ENCODE data around the gene MRPL3.
"Not testable (repeated sequence)": the region's sequence is repeated elsewhere in the genome, so short reads cannot be mapped to it uniquely, and the experiment has no call there.

MRPL3 gene

DNA sequence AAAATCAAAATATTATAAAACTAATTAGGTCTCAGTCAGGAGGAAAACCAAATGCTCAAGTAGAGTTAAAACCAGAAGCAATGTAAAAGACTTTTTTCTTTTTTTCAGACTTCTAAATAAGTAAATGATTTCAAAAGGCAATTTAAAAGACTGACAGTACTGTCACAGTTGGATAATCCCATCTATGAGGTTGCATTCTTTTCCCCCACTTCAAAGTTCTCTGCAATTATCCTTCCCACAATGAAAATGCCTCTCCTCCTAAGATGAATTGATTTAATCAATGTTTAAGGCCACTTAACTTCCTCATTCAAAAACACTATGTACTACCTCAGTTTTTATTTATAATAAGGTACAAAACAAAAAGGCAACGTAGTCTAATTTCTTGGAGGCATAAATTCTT is 8.1 kb downstream of the MRPL3 start:
- DNase-seq (ENCODE audit: low read depth in 2 of 2): no peak

DNA sequence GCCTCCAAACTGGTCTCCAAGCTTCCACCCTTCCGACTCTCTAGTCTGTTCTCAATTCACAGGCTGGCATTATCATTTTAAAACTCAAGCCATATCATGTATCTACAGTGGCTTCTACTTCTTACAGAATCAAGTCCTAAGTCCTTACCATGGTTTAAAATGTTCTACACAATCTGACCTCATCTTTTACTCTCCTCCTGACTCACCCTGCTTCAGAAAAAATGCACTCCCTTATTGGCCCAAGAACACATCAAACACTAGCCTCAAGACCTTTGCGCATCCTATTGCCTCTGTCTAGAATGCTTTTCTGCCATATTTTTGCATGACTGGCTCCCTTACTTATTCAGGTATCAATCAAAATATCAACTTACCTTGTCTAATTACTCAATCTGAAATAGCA is 11.0 kb downstream of the MRPL3 start:
- no peak for DNase-seq (ENCODE audit: low read depth in 2 of 2)

- no peak for DNase-seq (ENCODE audit: low read depth in 2 of 2)
Observed at GRCh38 chr3:131491084-131491483, 11.7 kb downstream of the MRPL3 start.

GRCh38 chr3:131486545-131486944 is 16.2 kb downstream of the MRPL3 start:
- not testable (repeated sequence) for DNase-seq (ENCODE audit: low read depth in 2 of 2)

GRCh38 chr3:131485119-131485518 is 17.7 kb downstream of the MRPL3 start:
- no peak for DNase-seq (ENCODE audit: low read depth in 2 of 2)

DNA sequence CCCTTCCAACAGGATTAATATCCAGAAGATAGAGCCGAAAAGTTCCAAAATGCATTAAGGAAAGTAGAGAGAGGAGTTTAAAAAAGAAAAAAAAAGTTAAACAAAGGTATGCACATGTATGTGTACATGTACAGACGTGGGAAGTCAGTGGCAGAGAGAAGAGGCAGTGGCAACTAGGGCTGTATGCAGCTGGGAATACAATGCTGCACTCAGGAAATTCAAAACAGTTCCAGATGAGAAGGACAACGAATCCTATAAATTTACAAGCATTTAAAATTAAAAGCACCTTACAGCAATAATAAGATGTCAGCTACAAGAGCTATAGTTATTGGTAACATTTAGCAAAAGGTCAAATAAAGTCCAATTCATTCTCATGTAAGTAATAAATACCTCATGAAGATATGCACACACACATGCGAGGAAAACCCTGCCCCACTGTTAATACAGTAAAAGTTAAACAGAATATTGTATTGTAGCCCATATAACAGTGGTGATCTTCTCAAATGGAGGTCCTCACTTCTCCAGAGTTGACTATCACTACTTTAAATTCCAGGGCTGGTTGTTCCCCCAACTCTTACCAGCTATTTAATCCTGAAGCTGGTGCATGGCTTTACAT is 18.2 kb downstream of the MRPL3 start:
- DNase-seq (ENCODE audit: low read depth in 2 of 2): no peak

DNA sequence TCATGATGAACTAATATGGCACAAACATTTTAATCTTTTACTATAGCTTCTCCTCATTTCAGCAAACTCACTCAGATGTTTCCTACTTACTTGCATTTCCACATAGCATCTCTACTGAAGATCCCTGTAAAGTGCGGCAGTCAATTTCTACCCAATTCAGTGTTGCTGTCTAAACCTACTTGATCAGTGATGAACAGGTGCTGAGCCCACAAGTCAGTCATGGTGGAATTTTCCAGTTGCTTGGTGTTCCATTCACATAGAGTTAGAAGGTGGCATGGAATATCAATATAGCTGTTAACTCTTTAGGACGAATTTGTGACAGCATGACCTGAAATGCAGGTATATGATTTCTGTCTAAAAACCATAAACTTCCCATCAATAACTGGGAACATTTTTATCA is 22.7 kb downstream of the MRPL3 start:
- DNase-seq (ENCODE audit: low read depth in 2 of 2): no peak

- no peak for DNase-seq (ENCODE audit: low read depth in 2 of 2)
Observed at GRCh38 chr3:131477813-131478212, 25.0 kb downstream of the MRPL3 start.

- DNase-seq (ENCODE audit: low read depth in 2 of 2): no peak
Observed at GRCh38 chr3:131474115-131474514, 28.7 kb downstream of the MRPL3 start.

DNA sequence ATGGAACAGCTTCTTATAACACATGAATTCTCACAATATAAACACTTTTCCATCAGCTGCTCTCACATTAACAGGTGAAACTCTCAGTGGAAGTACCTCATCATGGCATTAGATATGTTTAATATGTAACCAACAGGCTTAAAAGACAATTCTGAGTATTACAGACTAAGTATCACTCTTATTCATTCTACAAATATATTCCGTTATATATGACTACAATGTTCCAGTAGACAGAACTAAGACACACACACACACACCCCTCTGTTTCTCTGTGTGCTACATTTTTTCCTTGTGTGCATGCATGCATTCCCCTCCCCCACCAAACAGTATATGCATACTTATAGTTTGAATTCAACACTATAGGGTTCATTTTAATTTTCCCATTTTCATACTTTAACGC is 32.4 kb downstream of the MRPL3 start:
- no peak for DNase-seq (ENCODE audit: low read depth in 2 of 2)

DNA sequence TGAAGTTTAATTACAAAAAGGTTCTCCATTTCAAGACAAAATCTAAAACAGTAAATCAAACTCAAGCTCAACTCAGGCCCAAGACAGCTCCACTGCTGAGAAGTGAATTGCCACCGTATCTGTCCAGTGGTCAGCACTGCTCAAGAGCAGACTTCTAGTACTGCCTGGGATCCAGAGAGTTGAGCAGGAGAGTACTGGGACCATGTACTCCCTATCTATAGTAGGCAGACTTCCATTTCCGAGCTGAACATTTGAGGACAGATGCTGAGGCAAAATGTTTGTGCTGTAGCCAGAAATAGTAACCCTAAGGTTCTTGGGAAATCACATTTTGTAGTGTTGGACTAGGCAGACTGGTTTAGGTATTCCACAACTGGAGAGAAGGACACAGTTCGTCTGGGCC is 44.1 kb downstream of the MRPL3 start:
- no peak for DNase-seq (ENCODE audit: low read depth in 2 of 2)

GRCh38 chr3:131457220-131457619 is 45.6 kb downstream of the MRPL3 start:
- DNase-seq (ENCODE audit: low read depth in 2 of 2): no peak

DNA sequence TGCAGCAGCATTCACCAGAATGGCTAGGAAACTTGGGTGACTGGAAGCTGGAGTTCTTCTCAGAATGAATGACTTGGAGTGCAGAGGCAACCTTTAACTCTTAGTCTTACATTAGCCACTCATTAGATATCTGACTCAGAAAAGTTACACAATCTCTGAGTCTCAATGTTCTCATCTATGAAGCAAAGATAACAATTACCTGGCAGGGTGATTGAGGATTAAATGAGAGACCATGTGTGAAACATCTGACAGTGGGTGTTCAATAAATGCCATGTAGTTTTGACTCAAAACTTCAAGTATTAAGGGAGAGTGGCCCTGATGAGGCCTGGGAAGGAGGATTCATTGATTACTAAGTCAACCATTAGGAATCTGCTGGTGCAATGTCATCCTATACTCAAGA is 48.3 kb downstream of the MRPL3 start:
- no peak for DNase-seq (ENCODE audit: low read depth in 2 of 2)

- DNase-seq (ENCODE audit: low read depth in 2 of 2): no peak
Observed at GRCh38 chr3:131453533-131453932, 49.2 kb downstream of the MRPL3 start.

GRCh38 chr3:131447349-131447748 is 55.4 kb downstream of the MRPL3 start:
- DNase-seq (ENCODE audit: low read depth in 2 of 2): no peak

DNA sequence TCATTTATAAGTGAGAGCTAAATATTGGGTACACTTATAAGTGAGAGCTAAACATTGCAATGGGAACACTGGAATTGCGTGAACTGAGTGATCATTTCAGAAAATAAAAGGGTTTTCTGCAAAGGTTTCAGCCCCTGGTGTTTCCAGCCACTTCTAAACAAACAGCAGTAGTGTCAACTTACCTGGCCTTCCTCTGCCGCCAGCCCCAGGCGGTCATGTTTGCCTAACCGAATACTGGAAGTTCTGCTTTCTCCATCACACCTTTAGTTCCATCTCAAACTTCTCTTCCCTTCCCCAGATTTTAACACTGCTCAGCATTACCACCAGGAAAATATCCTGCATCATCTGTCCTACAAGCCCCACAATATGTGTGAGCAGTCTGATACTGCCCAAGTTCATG is 58.6 kb downstream of the MRPL3 start:
- DNase-seq (ENCODE audit: low read depth in 2 of 2): no peak

DNA sequence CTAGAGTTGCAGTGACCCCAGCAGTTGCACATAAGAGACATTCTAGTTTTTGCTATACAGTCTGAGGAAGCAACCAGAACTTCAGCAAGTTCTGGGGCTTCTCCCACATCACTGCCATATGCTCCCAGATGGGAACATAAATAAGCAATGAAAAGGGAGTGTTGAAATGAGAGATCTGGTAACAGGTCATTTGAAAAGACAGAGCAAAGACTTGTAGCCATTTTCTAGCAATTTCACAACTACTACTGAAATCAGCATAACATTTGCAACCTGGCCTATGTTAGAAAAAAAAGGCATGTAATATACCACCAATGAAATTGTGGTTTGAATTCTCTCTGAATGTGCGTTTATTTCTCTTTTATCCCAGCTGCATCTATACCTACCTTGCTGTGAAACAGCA is 63.7 kb downstream of the MRPL3 start:
- no peak for DNase-seq (ENCODE audit: low read depth in 2 of 2)

DNA sequence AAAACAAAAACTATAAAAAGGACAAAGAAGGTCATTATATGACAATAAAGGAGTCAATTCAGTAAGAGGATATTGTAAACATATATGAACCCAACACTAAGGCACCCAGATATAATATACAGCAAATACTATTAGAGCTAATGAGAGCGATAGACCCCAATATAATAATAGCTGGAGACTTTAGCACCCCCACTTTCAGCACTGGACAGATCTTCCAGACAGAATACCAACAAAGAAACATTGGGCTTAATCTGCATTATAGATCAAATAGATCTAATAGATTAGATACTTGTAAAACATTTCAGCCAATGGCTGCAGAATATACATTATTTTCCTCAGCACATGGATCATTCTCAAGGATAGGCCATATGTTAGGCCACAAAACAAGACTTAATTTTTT is 67.8 kb downstream of the MRPL3 start:
- no peak for DNase-seq (ENCODE audit: low read depth in 2 of 2)

DNA sequence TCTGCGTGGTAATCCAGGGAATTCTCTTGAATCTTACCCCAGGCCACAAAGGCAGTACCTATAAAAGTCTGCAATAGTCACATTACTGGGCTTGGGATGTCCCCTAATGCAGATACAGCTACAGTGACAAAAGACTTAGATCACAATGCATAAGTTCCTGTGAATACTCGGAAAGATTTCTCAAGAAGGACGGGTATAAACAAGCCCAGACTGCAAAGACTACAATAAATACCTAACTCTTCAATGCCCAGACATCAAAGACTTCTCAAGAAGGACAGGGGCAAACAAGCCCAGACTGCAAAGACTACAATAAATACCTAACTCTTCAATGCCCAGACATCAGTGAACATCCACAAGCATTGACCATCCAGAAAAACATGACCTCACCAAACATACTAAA is 70.3 kb downstream of the MRPL3 start:
- no peak for DNase-seq (ENCODE audit: low read depth in 2 of 2)

- no peak for DNase-seq (ENCODE audit: low read depth in 2 of 2)
Observed at GRCh38 chr3:131431754-131432153, 71.0 kb downstream of the MRPL3 start.

DNA sequence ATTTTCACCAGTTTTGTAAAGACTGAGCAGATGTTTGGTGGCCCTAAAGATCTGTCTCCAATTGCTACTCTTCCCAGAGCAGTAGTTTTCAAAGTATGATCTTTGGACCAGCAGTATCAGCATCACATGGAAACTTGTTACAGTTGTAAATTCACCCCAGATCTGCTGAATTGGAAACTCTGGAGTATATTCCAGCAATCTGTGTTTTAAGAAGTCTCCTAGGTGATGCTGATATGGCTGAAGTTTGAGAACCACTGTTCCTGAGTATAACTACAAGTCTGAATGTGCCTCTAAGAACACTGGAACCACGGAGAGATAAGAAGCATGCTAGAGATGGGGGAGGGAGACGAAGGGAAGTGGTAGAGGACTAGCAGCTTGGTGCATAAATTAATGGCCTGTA is 75.5 kb downstream of the MRPL3 start:
- no peak for DNase-seq (ENCODE audit: low read depth in 2 of 2)

GRCh38 chr3:131421957-131422498 is 80.7 kb downstream of the MRPL3 start:
- DNase-seq (ENCODE audit: low read depth in 2 of 2): no peak

DNA sequence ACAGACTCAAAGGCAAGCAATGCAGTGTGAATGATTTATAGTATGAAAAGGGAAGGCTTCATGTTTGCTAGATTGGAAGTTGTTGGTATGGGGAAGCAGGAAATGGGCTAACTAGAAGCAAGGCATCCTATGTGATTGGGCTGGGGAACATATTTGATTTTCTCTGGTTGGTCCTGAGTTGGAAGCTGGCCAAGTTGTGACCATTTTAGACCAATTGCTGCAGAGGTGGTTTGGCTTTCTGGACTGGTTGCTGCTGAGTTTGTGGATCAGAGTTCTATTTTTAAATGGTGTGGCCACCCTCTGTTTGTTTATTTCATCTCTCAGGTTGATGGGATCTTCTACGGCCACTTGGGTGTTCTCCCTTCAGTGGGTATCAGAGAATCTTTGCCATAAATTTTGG is 81.5 kb downstream of the MRPL3 start:
- DNase-seq (ENCODE audit: low read depth in 2 of 2): no peak

DNA sequence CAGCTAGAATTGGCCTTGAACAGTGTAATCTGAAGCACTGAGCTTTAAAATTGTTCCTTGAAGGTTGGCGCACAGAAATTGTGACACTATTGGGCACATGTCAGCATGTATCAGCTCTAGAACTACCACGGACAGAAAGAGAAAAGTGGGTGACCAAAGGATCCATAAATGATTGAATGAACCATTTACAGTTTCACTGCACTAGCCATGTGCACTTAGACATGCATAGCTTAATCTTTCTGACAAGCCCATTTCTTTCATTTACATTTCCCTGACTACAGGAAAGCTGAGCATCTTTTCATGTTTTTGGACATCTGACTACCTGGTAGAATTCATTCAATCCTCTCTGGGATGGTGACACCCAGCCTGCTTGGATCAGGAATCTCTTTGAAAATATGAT is 85.0 kb downstream of the MRPL3 start:
- DNase-seq (ENCODE audit: low read depth in 2 of 2): no peak
